Measurements from ENCODE around the gene TSPYL2.

Gene TSPYL2

GRCh38 chrX:53081925-53082772 lies at the start of gene TSPYL2:
Gene TSPYL2 (plus strand): TSS chrX:53082367. CDS start chrX:53082499, 132 bp downstream.
- DNase-seq (ENCODE audit: low read depth, low spot score), result peak; percentile 78
- peak within 1 kb of the TSS; percentile 46 for H3K27ac ChIP-seq

GRCh38 chrX:53036149-53036548 lies 46.0 kb upstream of the TSPYL2 start:
- no peak overlapping the region for H3K27ac ChIP-seq
- no peak for DNase-seq (ENCODE audit: low read depth, low spot score)

- no peak overlapping the region for H3K27ac ChIP-seq
- no peak for DNase-seq (ENCODE audit: low read depth, low spot score)
Measured at GRCh38 chrX:53039236-53039635, 42.9 kb upstream of the TSPYL2 start.

- no peak for DNase-seq (ENCODE audit: low read depth, low spot score)
- H3K27ac ChIP-seq, result no peak overlapping the region
Measured at GRCh38 chrX:53044995-53045394, 37.2 kb upstream of the TSPYL2 start.

- no peak overlapping the region for H3K27ac ChIP-seq
- DNase-seq (ENCODE audit: low read depth, low spot score), result no peak
Measured at GRCh38 chrX:53047228-53047627, 34.9 kb upstream of the TSPYL2 start.

GRCh38 chrX:53048169-53049126 lies 33.7 kb upstream of the TSPYL2 start, which contains the start of gene GPR173:
Gene GPR173 (plus strand): TSS chrX:53048789. CDS start chrX:53076622, 27,833 bp downstream.
- H3K27ac ChIP-seq, result no peak within 1 kb of the TSS
- no peak for DNase-seq (ENCODE audit: low read depth, low spot score)

GRCh38 chrX:53049127-53049517 lies 33.0 kb upstream of the TSPYL2 start:
- no peak for DNase-seq (ENCODE audit: low read depth, low spot score)
- no peak overlapping the region for H3K27ac ChIP-seq

- DNase-seq (ENCODE audit: low read depth, low spot score), result no peak
- H3K27ac ChIP-seq, result no peak overlapping the region
Measured at GRCh38 chrX:53050841-53051240, 31.3 kb upstream of the TSPYL2 start.

- no peak overlapping the region for H3K27ac ChIP-seq
- DNase-seq (ENCODE audit: low read depth, low spot score), result no peak
Measured at GRCh38 chrX:53055244-53055849, 26.8 kb upstream of the TSPYL2 start.

- no peak for DNase-seq (ENCODE audit: low read depth, low spot score)
- no peak overlapping the region for H3K27ac ChIP-seq
Measured at GRCh38 chrX:53056292-53056691, 25.9 kb upstream of the TSPYL2 start.

GRCh38 chrX:53065104-53065503 lies 17.1 kb upstream of the TSPYL2 start:
- no peak overlapping the region for H3K27ac ChIP-seq
- DNase-seq (ENCODE audit: low read depth, low spot score), result no peak

GRCh38 chrX:53071064-53071463 lies 11.1 kb upstream of the TSPYL2 start:
- H3K27ac ChIP-seq, result no peak overlapping the region
- DNase-seq (ENCODE audit: low read depth, low spot score), result no peak

- DNase-seq (ENCODE audit: low read depth, low spot score), result no peak
- H3K27ac ChIP-seq, result no peak overlapping the region
Measured at GRCh38 chrX:53071604-53072417, 10.4 kb upstream of the TSPYL2 start.

- no peak overlapping the region for H3K27ac ChIP-seq
Measured at GRCh38 chrX:53072418-53073114, 9.6 kb upstream of the TSPYL2 start.

GRCh38 chrX:53073115-53073586 lies 9.0 kb upstream of the TSPYL2 start:
- DNase-seq (ENCODE audit: low read depth, low spot score), result no peak
- no peak overlapping the region for H3K27ac ChIP-seq

More at GRCh38 chrX:53072418-53073114, 9.6 kb upstream of the TSPYL2 start:
- no peak for DNase-seq (ENCODE audit: low read depth, low spot score)

GRCh38 chrX:53075011-53075410 lies 7.2 kb upstream of the TSPYL2 start:
- H3K27ac ChIP-seq, result no peak overlapping the region
- DNase-seq (ENCODE audit: low read depth, low spot score), result no peak

- no peak for DNase-seq (ENCODE audit: low read depth, low spot score)
- no peak overlapping the region for H3K27ac ChIP-seq
Measured at GRCh38 chrX:53076671-53077070, 5.5 kb upstream of the TSPYL2 start.

GRCh38 chrX:53077207-53078197 lies 4.7 kb upstream of the TSPYL2 start:
- no peak for DNase-seq (ENCODE audit: low read depth, low spot score)
- no peak overlapping the region for H3K27ac ChIP-seq

All from epithelial cell of prostate (primary cell).